NOMO-1 treated with dmso at 0.1 percent for 144 hours (cell line): ENCODE data around the gene WDR64.
"Not testable (repeated sequence)": the region's sequence is repeated elsewhere in the genome, so short reads cannot be mapped to it uniquely, and the experiment has no call there.

Experiments
- DNase-seq: peaks from one replicate; lab custom pipeline; 2025; ENCODE audit not compliant: unreplicated experiment; lab: John Stamatoyannopoulos, UW

The WDR64 gene

GRCh38 chr1:241787691-241788090 lies 135.6 kb downstream of the WDR64 start:
- DNase-seq, result no peak

GRCh38 chr1:241789061-241789460 lies 137.0 kb downstream of the WDR64 start:
- DNase-seq, result no peak

- DNase-seq, result no peak
Observed at GRCh38 chr1:241799416-241799815, 147.3 kb downstream of the WDR64 start.

GRCh38 chr1:241800640-241801039 lies 148.6 kb downstream of the WDR64 start:
- no peak for DNase-seq

- no peak for DNase-seq
Observed at GRCh38 chr1:241802863-241803262, 150.8 kb downstream of the WDR64 start.

GRCh38 chr1:241804706-241805105 lies 152.6 kb downstream of the WDR64 start:
- not testable (repeated sequence) for DNase-seq

- DNase-seq, result no peak
Observed at GRCh38 chr1:241808265-241808664, 156.2 kb downstream of the WDR64 start.

GRCh38 chr1:241810769-241811405 lies 158.8 kb downstream of the WDR64 start:
- peak; percentile 58 for DNase-seq

- no peak for DNase-seq
Observed at GRCh38 chr1:241813768-241814320, 161.8 kb downstream of the WDR64 start.

- no peak for DNase-seq
Observed at GRCh38 chr1:241816008-241816407, 163.9 kb downstream of the WDR64 start.

- DNase-seq, result no peak
Observed at GRCh38 chr1:241817331-241817792, 165.3 kb downstream of the WDR64 start.

- peak; percentile 93 for DNase-seq
Observed at GRCh38 chr1:241817956-241818612, 166.0 kb downstream of the WDR64 start.

- DNase-seq, result no peak
Observed at GRCh38 chr1:241819340-241819866, 167.3 kb downstream of the WDR64 start.

- DNase-seq, result no peak
Observed at GRCh38 chr1:241821363-241821762, 169.3 kb downstream of the WDR64 start.

- no peak for DNase-seq
Observed at GRCh38 chr1:241822846-241823245, 170.8 kb downstream of the WDR64 start.

- no peak for DNase-seq
Observed at GRCh38 chr1:241823925-241824324, 171.8 kb downstream of the WDR64 start.

GRCh38 chr1:241825581-241825980 lies 173.5 kb downstream of the WDR64 start:
- no peak for DNase-seq

GRCh38 chr1:241826613-241827012 lies 174.5 kb downstream of the WDR64 start:
- not testable (repeated sequence) for DNase-seq

- no peak for DNase-seq
Observed at GRCh38 chr1:241827264-241827663, 175.2 kb downstream of the WDR64 start.

- no peak for DNase-seq
Observed at GRCh38 chr1:241828463-241829021, 176.5 kb downstream of the WDR64 start.

- DNase-seq, result no peak
Observed at GRCh38 chr1:241829468-241829867, 177.4 kb downstream of the WDR64 start.
